C4-2B (cell line): ENCODE measurements around the gene TAGLN2.

ENCODE experiments used
- ZFX ChIP-seq: fragments of 450-650 bp; IDR thresholded peaks from 2 replicates; pipeline ENCODE4 v1.6.1; 2017
- TF ChIP-seq, protein P1 (sequence below): fragments of 450-650 bp; conservative IDR thresholded peaks from 2 replicates; pipeline ENCODE4 v1.5.1; 2017; ENCODE audit warnings: mild to moderate bottlenecking

DNA sequence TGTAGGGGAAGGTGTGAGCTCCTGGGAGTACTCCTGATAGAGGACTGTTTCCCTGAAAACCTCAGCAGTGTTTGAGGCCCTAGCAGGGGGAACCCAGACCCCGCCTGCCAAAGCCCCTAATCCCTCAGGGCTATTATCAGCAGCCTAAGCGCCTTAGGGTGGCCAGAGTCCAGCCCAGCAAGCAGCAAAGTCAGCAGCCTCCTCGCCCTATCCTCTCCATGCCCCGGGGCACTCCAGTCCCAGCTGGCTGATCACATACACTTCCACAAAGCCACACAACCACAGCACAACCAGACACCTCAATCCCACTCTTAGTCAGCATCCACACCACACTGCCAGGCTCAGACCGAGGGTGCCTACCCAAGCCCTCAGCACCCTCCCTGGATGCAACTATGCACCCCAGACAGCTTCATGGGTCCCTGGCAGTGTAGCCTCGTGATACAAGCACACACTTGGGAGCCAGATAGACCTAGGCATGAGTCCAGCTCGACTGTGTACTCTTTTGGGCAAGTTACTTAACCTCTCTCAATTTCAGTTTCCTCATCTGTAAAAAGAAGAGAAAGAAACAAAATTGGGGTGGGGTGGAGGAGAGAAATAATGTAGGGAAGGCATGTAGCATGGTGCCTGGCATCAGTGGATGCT, 13.0 kb upstream of the TAGLN2 start:
- TF ChIP-seq, protein P1, sequence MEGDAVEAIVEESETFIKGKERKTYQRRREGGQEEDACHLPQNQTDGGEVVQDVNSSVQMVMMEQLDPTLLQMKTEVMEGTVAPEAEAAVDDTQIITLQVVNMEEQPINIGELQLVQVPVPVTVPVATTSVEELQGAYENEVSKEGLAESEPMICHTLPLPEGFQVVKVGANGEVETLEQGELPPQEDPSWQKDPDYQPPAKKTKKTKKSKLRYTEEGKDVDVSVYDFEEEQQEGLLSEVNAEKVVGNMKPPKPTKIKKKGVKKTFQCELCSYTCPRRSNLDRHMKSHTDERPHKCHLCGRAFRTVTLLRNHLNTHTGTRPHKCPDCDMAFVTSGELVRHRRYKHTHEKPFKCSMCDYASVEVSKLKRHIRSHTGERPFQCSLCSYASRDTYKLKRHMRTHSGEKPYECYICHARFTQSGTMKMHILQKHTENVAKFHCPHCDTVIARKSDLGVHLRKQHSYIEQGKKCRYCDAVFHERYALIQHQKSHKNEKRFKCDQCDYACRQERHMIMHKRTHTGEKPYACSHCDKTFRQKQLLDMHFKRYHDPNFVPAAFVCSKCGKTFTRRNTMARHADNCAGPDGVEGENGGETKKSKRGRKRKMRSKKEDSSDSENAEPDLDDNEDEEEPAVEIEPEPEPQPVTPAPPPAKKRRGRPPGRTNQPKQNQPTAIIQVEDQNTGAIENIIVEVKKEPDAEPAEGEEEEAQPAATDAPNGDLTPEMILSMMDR, result no peak
- TF ChIP-seq ZFX, result no peak
